Testis (tissue), 3 donors: ENCODE measurements around the gene NKAIN2. TPM values are rescaled to one million over a fixed set of nuclear protein-coding genes. Genes with fewer than 3 reads are reported as not detected.

Experiments
- DNase-seq: peaks from one replicate; pipeline ENCODE4 v3.0.0-alpha.2; 2019
- H3K27ac ChIP-seq, 2 donors: fragments of 200-600 bp; sonication (generic); one replicate each; pipeline ENCODE4 v1.5.1; 2019
- H3K27me3 ChIP-seq: fragments of 200-600 bp; sonication (generic); one replicate; pipeline ENCODE4 v1.5.1; 2019
- H3K36me3 ChIP-seq: fragments of 200-600 bp; sonication (generic); one replicate; pipeline ENCODE4 v1.5.1; 2017; ENCODE audit warnings: low read depth; ENCODE audit errors: missing control alignments
- H3K4me1 ChIP-seq: fragments of 200-600 bp; sonication (generic); one replicate; pipeline ENCODE4 v1.5.1; 2019
- H3K4me3 ChIP-seq, 2 donors: fragments of 200-600 bp; sonication (generic); one replicate each; pipeline ENCODE4 v1.5.1; 2017 to 2019
- H3K9me3 ChIP-seq: fragments of 200-600 bp; sonication (generic); one replicate; pipeline ENCODE4 v1.5.1; 2017
- POLR2A ChIP-seq: fragments of 450-650 bp; IDR thresholded peaks from one replicate; pipeline ENCODE4 v1.6.1; 2017; ENCODE audit warnings: antibody characterized with exemption, mild to moderate bottlenecking, moderate library complexity
- WGBS, 2 donors: methylation state at CpG; one replicate each; pipeline ENCODE4 v1.1.5; 2018; 5-methylcytosine and 5-hydroxymethylcytosine counted together
- intact Hi-C: fragments of 100-400 bp; cut with DNase I; formaldehyde crosslinking; loops from one replicate; pipeline ENCODE4 v1.15.1; 2023; ENCODE audit warnings: low total_unique reads
- polyA plus RNA-seq: library from polyadenylated mRNA; stranded (reverse); fragments of 350-450 nt; fragmentation: Illumina TruSeq; extraction: RNeasy Lipid Tissue Mini Kit (QIAGEN cat#74804); gene quantifications from one replicate; pipeline ENCODE4 v1.2.3, GENCODE V29; 2014; ENCODE audit warnings: low read depth, low replicate concordance; ENCODE audit not compliant: insufficient read depth
- total RNA-seq, 2 donors: library from RNA; depleted of rRNA; stranded (reverse); fragments of >200 nt; gene quantifications; one replicate each; pipeline ENCODE4 v1.2.3, GENCODE V29; 2016
- TF ChIP-seq, protein P1 (sequence below), 3 experiments: fragments of 450-650 bp in 2 of 3; fragments of 200-600 bp in 1 of 3; sonication (generic) in 1 of 3; IDR thresholded peaks; one replicate each; pipeline ENCODE4 v1.5.1; 2016 to 2019; ENCODE audit warnings: antibody characterized with exemption in 3 of 3, mild to moderate bottlenecking in 2 of 3, moderate library complexity in 1 of 3

NKAIN2 gene
- total and polyA plus RNA-seq, 3 donors from 2014 or later, result 0.56 to 1.1 (median 0.71) TPM

DNA sequence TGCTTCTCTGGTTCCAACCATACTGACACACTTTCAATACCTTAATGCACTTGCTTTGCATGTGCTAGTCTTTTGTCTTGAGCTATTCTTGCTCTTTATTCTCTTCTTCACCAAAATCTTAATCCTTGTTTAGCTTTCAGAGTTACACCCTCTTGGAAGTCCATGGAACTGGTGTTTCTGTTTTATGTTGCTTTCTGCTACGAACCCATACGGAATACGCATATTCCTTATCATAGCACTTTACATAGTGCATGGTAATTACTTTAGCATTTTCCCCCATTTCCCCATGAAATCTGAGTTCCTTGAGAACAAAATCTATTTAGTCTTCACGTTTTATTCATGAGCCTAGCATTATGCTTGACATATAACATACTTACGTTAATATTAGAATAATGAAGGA lies 270.9 kb downstream of the NKAIN2 start:
- Histone ChIP-seq H3K27me3 (no peaks in the 10 kb centered on the region), H3K4me3 (no peak overlapping the region), H3K9me3 (no peaks in the 10 kb centered on the region), H3K4me1 (no peaks in the 10 kb centered on the region), H3K27ac (no peak overlapping the region), H3K36me3 (no peaks in the 10 kb centered on the region)
- intact Hi-C loops, result no loop called here
- no peak for DNase-seq
- no peak for TF ChIP-seq POLR2A
- TF ChIP-seq, protein P1, sequence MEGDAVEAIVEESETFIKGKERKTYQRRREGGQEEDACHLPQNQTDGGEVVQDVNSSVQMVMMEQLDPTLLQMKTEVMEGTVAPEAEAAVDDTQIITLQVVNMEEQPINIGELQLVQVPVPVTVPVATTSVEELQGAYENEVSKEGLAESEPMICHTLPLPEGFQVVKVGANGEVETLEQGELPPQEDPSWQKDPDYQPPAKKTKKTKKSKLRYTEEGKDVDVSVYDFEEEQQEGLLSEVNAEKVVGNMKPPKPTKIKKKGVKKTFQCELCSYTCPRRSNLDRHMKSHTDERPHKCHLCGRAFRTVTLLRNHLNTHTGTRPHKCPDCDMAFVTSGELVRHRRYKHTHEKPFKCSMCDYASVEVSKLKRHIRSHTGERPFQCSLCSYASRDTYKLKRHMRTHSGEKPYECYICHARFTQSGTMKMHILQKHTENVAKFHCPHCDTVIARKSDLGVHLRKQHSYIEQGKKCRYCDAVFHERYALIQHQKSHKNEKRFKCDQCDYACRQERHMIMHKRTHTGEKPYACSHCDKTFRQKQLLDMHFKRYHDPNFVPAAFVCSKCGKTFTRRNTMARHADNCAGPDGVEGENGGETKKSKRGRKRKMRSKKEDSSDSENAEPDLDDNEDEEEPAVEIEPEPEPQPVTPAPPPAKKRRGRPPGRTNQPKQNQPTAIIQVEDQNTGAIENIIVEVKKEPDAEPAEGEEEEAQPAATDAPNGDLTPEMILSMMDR (IDR thresholded peaks at IDR 0.05), result no peak
- WGBS, 2 donors, result 88 to 96% methylated on average over 5 of the region's 5 CpGs

DNA sequence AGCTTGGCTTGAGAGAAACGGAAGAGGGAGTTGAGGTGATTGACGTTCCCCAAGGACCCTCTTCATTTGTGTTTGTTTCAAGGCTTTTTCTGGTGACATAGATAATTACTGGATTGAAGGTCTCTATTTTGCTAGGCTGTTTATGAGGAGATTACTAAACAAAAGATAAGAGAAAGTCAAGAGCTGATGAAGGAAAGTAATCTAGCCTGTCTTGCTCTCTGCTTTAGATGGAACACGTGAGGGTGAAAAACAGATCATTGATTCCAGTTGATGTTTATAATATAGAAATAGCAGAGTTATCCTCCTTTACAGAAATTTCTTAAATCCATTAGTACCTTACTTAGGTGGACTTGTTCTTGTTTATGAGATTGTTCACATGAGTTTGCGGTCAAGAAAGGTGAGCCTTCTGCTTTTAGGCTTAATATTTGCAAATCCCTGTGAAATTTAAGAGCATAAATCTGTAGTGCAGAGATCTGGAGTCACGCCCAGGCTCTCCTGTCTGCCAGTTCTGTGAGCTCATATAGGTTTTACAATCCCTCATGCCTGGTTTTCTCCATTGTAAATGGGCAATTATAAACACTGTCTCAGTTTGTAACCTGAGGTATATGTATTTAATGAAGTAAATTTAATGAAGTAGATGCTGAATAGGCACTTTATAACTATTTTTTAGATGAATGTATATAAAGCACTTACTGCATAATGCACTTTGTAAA lies 272.8 kb downstream of the NKAIN2 start:
- H3K36me3 ChIP-seq, result no peaks in the 10 kb centered on the region
- H3K27me3 ChIP-seq, result no peaks in the 10 kb centered on the region
- TF ChIP-seq, protein P1 (IDR thresholded peaks at IDR 0.05), result no peak
- TF ChIP-seq POLR2A, result no peak
- no peak for DNase-seq
- intact Hi-C loops, result no loop called here
- no peaks in the 10 kb centered on the region for H3K9me3 ChIP-seq
- no peak overlapping the region for H3K4me3 ChIP-seq
- 46 to 60% methylated on average over 5 of the region's 5 CpGs for WGBS, 2 donors
- no peak overlapping the region for H3K27ac ChIP-seq
- H3K4me1 ChIP-seq, result no peaks in the 10 kb centered on the region

DNA sequence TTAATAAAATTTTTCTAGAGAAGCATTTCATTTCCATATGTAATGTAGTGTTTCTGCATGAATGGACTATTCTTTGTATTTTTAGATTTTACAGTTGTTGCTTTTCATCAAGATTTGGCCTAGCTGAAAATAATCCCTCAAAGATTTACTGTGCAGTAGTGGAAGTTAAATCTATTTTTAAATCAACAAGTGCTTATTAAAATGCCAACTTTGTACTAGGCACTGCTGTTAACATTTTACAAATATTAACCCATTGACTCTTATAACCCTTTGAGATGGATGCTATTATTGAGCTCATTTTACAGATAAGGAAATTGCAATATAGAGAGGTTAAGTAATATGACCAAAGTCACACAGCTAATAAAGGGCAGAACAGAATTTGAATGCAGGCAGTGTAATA lies 274.5 kb downstream of the NKAIN2 start:
- TF ChIP-seq, protein P1 (IDR thresholded peaks at IDR 0.05), result no peak
- no peak for TF ChIP-seq POLR2A
- no peaks in the 10 kb centered on the region for H3K9me3 ChIP-seq
- no peak overlapping the region for H3K27ac ChIP-seq
- H3K4me1 ChIP-seq, result no peaks in the 10 kb centered on the region
- no peak for DNase-seq
- H3K4me3 ChIP-seq, result no peak overlapping the region
- no peaks in the 10 kb centered on the region for H3K36me3 ChIP-seq
- no peaks in the 10 kb centered on the region for H3K27me3 ChIP-seq
- intact Hi-C loops, result no loop called here

DNA sequence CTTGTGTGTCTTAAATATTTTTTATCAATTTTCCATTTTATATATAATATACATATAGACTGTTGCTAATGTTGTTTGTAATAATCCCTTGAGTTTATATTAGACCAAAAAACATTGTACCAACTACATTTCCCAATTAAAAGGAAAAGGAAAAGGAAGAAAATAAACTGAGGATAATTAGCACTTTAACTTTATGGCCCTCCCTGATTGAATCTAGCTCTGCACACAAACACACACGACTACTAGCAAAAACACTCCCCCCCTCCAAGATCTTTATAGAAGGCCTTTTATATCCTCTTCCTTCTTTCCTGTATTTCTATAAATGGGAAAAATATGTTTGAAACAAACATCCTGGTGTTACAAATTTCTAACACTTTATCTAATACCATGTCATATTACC lies 276.8 kb downstream of the NKAIN2 start:
- no peak for TF ChIP-seq POLR2A
- TF ChIP-seq, protein P1 (IDR thresholded peaks at IDR 0.05), result no peak
- intact Hi-C loops, result no loop called here
- H3K27ac ChIP-seq, result no peak overlapping the region
- H3K9me3 ChIP-seq, result no peaks in the 10 kb centered on the region
- no peak overlapping the region for H3K4me3 ChIP-seq
- 44 to 59% methylated on average over 1 of the region's 1 CpG for WGBS, 2 donors
- no peak for DNase-seq
- no peaks in the 10 kb centered on the region for H3K27me3 ChIP-seq
- no peaks in the 10 kb centered on the region for H3K36me3 ChIP-seq
- no peaks in the 10 kb centered on the region for H3K4me1 ChIP-seq

DNA sequence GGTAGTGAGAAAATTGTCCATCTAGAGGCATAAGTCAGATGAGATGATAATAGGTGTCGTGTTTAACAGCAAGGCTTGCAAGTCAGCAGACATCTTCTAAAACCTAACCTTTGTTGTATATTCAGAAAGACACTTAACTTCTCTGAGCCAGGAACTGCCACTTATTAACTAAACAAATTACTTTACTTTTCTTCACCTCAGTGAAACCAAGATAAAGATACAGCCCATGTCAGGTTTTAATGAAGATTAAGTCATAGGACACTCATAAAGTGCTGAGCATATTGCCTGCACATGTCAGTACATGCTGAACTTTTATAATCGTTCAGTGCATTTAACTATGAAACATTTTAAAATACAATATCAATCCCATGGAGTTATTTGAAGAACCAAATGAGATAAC lies 286.8 kb downstream of the NKAIN2 start:
- WGBS, 2 donors, result 45 to 53% methylated on average over 2 of the region's 2 CpGs
- intact Hi-C loops, result no loop called here
- no peak for DNase-seq

More for the DNA sequence above, 286.8 kb downstream of the NKAIN2 start:
- H3K27me3 ChIP-seq, result no peaks in the 10 kb centered on the region
- H3K9me3 ChIP-seq, result no peaks in the 10 kb centered on the region
- H3K27ac ChIP-seq, result no peak overlapping the region
- H3K36me3 ChIP-seq, result no peaks in the 10 kb centered on the region
- no peaks in the 10 kb centered on the region for H3K4me1 ChIP-seq
- TF ChIP-seq, protein P1 (IDR thresholded peaks at IDR 0.05), result no peak
- TF ChIP-seq POLR2A, result no peak
- H3K4me3 ChIP-seq, result no peak overlapping the region
